Left ventricle myocardium inferior (tissue), 1 donor: ENCODE data around the gene DNAJC6. TPM values are rescaled to one million over a fixed set of nuclear protein-coding genes. Genes with fewer than 3 reads are reported as not detected.

Source experiments
- DNase-seq: peaks from one replicate; pipeline ENCODE4 v3.0.0-alpha.2; 2020
- H3K27ac ChIP-seq: fragments of 200-600 bp; replicated peaks from 2 replicates; pipeline ENCODE4 v1.8.0; 2021
- H3K27me3 ChIP-seq: fragments of 200-600 bp; 2 replicates; pipeline ENCODE4 v1.8.0; 2021; ENCODE audit warnings: low read depth
- H3K36me3 ChIP-seq: fragments of 200-600 bp; 2 replicates; pipeline ENCODE4 v1.8.0; 2021
- H3K4me1 ChIP-seq: fragments of 200-600 bp; 2 replicates; pipeline ENCODE4 v1.8.0; 2021
- H3K4me3 ChIP-seq: fragments of 200-600 bp; 2 replicates; pipeline ENCODE4 v1.8.0; 2021; ENCODE audit warnings: mild to moderate bottlenecking, moderate library complexity
- H3K9me3 ChIP-seq: fragments of 200-600 bp; replicated peaks from 2 replicates; pipeline ENCODE4 v1.8.0; 2021
- intact Hi-C: fragments of 100-400 bp; cut with micrococcal nuclease; formaldehyde crosslinking; loops from one replicate; pipeline ENCODE4 v1.11.0; 2022
- total RNA-seq: library from RNA; stranded (reverse); fragmentation: NEBNext Ultra II Directional; extraction: Animal tissue kit (Norgen Biotek cat#: 25700); gene quantifications from one replicate; pipeline ENCODE4 v1.2.1, GENCODE V29; 2021
- TF ChIP-seq, protein P1 (sequence below): fragments of 200-600 bp; IDR thresholded peaks from 2 replicates; pipeline ENCODE4 v1.8.0; 2021; ENCODE audit warnings: antibody characterized with exemption, mild to moderate bottlenecking, borderline replicate concordance
- donor health status: DM: no; HTN: yes; CAD: no; lungs with severe emphysema.

DNAJC6 gene
- total RNA-seq, 1 donor from 2014 or later: 4.7 TPM

DNA sequence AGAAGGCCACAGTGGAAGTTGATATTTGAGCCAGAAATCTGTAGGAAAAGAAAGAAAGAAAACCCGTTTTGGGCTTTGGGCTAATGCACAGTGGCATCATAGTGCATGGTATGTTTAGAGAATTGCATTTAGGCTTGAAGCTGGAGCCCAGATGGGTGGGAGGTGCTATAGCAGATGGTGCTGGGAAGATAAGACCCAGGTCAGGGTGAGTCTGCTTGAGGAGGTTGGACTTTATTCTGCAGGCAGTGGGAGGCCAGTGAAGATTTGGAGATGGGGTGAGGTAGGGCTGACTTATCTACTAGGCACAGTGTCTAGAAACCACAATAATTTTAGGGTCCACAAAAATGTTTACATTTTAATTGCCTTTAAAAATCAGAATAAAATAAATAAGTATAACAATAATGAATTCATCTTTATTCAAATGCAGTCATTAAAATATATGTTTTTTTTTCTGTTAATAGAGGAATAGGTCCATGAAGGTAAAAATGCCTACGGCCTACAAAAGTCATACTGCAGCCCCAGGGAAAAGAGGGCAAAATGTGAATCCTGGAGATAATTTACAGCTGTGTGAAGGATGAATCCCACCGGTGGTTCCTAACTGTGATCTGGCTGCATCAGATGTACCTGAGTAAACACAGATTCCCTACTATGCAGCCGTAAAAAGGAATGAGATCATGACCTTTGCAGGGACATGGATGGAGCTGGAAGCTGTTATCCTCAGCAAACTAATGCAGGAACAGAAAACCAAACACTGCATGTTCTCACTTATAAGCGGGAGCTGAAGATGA lies 8.7 kb downstream of the DNAJC6 start:
- TF ChIP-seq, protein P1, sequence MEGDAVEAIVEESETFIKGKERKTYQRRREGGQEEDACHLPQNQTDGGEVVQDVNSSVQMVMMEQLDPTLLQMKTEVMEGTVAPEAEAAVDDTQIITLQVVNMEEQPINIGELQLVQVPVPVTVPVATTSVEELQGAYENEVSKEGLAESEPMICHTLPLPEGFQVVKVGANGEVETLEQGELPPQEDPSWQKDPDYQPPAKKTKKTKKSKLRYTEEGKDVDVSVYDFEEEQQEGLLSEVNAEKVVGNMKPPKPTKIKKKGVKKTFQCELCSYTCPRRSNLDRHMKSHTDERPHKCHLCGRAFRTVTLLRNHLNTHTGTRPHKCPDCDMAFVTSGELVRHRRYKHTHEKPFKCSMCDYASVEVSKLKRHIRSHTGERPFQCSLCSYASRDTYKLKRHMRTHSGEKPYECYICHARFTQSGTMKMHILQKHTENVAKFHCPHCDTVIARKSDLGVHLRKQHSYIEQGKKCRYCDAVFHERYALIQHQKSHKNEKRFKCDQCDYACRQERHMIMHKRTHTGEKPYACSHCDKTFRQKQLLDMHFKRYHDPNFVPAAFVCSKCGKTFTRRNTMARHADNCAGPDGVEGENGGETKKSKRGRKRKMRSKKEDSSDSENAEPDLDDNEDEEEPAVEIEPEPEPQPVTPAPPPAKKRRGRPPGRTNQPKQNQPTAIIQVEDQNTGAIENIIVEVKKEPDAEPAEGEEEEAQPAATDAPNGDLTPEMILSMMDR: no peak
- intact Hi-C loops: no loop called here
- no peak overlapping the region for H3K4me3 ChIP-seq

DNA sequence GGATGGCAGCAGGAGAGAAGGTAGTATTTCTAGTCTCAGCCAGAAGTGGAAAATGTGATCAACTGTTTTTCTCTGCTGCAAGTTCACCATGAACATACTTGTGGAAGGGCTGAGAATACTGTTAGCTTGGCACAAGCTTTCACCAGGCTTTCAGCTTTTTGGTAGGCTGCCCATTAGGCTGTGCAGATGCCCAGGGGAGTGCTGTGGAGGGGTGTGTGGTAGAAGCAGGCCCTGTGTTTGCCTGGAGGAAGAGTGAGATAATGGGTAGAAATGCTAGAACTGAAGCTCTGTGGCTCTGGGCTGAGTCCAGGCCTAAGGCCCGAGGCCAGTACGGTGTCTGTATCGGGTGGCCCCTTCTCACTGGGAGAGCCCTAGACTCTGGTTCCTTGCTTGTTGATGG lies 9.8 kb downstream of the DNAJC6 start:
- no peaks in the 10 kb centered on the region for H3K9me3 ChIP-seq
- intact Hi-C loops: no loop called here
- H3K27me3 ChIP-seq: no peaks in the 10 kb centered on the region
- no peaks in the 10 kb centered on the region for H3K36me3 ChIP-seq
- DNase-seq: no peak
- no peak overlapping the region for H3K4me3 ChIP-seq
- TF ChIP-seq, protein P1: no peak
- no peaks in the 10 kb centered on the region for H3K4me1 ChIP-seq
- no peak overlapping the region for H3K27ac ChIP-seq

More for the DNA sequence above, 8.7 kb downstream of the DNAJC6 start:
- Histone ChIP-seq H3K4me1 (no peaks in the 10 kb centered on the region), H3K9me3 (no peaks in the 10 kb centered on the region), H3K27me3 (peaks cover 7% of the 10 kb centered on the region), H3K27ac (no peak overlapping the region), H3K36me3 (no peaks in the 10 kb centered on the region)
- DNase-seq: no peak

DNA sequence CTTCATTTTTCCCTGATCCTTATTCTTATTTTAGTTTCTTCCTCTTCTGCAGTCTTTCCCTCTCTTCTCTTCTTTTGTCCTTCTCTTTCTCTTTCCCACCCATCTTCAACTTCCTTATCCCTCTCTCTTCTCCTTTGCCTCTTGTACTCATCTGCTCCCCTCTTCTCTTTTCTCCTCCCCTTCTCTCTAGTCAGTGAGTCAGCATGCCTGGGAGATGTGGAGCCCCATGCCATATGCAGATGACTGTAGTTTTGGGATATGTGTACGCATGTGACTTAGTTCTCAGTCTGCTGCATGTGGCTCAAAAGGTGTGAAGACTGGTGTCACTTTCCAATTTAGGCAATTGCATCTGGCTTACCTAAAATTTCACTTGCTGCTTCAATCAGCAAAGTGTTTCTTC lies 10.4 kb downstream of the DNAJC6 start:
- no peak for DNase-seq
- Histone ChIP-seq H3K4me1 (no peaks in the 10 kb centered on the region), H3K27me3 (no peaks in the 10 kb centered on the region), H3K27ac (no peak overlapping the region), H3K9me3 (no peaks in the 10 kb centered on the region), H3K36me3 (no peaks in the 10 kb centered on the region), H3K4me3 (no peak overlapping the region)
- intact Hi-C loops: no loop called here
- TF ChIP-seq, protein P1: no peak

DNA sequence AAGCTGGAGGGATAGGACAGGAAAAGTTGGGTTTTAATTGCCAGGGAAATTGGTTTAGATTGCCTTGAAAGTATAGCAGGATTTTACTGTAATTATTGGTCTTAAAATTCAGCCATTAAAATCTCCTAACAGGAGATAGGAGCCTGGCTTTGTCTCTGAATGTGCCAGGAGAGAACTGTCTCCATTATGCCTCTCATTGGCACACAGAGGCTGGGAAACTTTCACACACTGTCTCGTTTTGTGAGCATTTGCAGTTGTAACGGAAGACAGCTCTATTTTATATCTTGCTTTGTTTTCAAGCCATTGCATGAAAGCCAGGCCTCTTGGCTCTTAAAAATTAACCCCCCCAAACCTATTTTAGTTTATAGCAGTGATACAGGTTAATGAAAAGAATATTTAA lies 12.5 kb downstream of the DNAJC6 start:
- H3K36me3 ChIP-seq: no peaks in the 10 kb centered on the region
- no peaks in the 10 kb centered on the region for H3K4me1 ChIP-seq
- no peaks in the 10 kb centered on the region for H3K9me3 ChIP-seq
- intact Hi-C loops: no loop called here
- no peak for DNase-seq
- no peaks in the 10 kb centered on the region for H3K27me3 ChIP-seq
- no peak overlapping the region for H3K27ac ChIP-seq
- TF ChIP-seq, protein P1: no peak
- no peak overlapping the region for H3K4me3 ChIP-seq

DNA sequence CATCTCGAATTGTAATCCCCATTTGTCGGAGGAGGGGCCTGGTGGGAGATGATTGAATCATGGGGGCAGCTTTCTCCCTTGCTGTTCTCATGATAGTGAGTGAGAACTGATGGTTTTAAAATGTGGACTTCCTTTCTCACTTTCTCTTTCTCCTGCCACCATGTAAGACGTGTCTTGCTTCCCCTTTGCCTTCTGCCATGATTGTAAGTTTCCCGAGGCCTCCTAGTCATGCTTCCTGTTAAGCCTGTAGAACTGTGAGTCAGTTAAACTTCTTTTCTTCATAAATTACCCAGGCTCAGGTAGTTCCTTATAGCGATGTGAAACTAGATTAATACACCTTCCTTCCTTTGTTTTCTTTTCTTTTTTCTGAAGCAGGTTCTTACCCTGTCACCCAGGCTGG lies 13.9 kb downstream of the DNAJC6 start:
- H3K27me3 ChIP-seq: no peaks in the 10 kb centered on the region
- intact Hi-C loops: no loop called here
- H3K9me3 ChIP-seq: no peaks in the 10 kb centered on the region
- H3K4me1 ChIP-seq: no peaks in the 10 kb centered on the region
- DNase-seq: no peak
- H3K36me3 ChIP-seq: no peaks in the 10 kb centered on the region
- TF ChIP-seq, protein P1: no peak
- H3K4me3 ChIP-seq: no peak overlapping the region
- no peak overlapping the region for H3K27ac ChIP-seq
